Vagina (tissue), 2 donors: ENCODE measurements around the gene ESYT2.

Experiments used
- POLR2A ChIP-seq, 2 donors: fragments of 450-650 bp; IDR thresholded peaks; one replicate each; pipeline ENCODE4 v1.6.1; 2017; ENCODE audit warnings: antibody characterized with exemption in 2 of 2, mild to moderate bottlenecking in 2 of 2, moderate library complexity in 2 of 2
- TF ChIP-seq, protein P1 (sequence below), 3 experiments: fragments of 450-650 bp in 2 of 3; fragments of 200-600 bp in 1 of 3; sonication (generic) in 1 of 3; IDR thresholded peaks; one replicate each; pipeline ENCODE4 v1.5.1; 2017 to 2019; ENCODE audit warnings: antibody characterized with exemption in 3 of 3, mild to moderate bottlenecking in 2 of 3, moderate library complexity in 2 of 3

- TF ChIP-seq, protein P1, sequence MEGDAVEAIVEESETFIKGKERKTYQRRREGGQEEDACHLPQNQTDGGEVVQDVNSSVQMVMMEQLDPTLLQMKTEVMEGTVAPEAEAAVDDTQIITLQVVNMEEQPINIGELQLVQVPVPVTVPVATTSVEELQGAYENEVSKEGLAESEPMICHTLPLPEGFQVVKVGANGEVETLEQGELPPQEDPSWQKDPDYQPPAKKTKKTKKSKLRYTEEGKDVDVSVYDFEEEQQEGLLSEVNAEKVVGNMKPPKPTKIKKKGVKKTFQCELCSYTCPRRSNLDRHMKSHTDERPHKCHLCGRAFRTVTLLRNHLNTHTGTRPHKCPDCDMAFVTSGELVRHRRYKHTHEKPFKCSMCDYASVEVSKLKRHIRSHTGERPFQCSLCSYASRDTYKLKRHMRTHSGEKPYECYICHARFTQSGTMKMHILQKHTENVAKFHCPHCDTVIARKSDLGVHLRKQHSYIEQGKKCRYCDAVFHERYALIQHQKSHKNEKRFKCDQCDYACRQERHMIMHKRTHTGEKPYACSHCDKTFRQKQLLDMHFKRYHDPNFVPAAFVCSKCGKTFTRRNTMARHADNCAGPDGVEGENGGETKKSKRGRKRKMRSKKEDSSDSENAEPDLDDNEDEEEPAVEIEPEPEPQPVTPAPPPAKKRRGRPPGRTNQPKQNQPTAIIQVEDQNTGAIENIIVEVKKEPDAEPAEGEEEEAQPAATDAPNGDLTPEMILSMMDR (IDR thresholded peaks at IDR 0.05): no peak
- no peak for TF ChIP-seq POLR2A (IDR thresholded peaks at IDR 0.05)
Measured at GRCh38 chr7:158816995-158817394, 12.3 kb downstream of the ESYT2 start.
